ENCODE data around the gene PTGFRN. TPM values are rescaled to one million over a fixed set of nuclear protein-coding genes. Genes with fewer than 3 reads are reported as not detected.

PTGFRN gene
- total RNA-seq, 8 experiments from 2014 or later, result 30.3 to 246 (median 88.4) TPM

DNA sequence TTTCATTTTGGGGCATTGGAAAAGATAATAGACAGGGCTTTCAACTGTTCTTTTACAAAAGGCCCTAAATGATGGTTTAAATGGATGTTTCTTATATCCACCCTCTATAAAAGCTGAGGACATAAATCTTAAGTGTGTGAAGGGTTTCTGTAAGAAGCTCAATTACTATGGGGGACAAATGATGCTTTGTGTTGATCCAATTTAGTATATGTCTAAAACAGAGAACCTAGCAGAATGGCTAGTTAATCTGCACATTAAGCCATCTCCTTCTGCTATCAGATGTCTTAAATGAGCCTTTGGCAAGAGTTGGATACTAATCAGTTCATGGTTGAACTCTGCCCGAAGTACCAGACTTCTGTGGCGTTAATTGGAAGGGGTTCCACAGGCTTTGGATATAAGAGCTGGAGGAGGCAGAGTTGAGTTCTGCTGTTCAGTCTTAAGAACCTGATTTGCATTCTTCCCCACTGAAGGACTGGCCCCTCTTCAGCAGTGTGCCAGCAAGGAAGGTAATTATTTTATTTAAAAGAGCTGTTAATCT is 43.1 kb downstream of the PTGFRN start:
- H3K4me1 ChIP-seq (replicated peaks in 1 of 2), result peaks cover 56 to 59% of the 10 kb centered on the region in 2 donors
- 62 to 100% (median 87%) methylated on average over 1 to 2 of the region's 2 CpGs; no CpG with 5 or more reads in 4 of the 10 experiments for WGBS, 10 experiments
- no peak overlapping the region for H3K27ac ChIP-seq
- no peak overlapping the region for H3K4me3 ChIP-seq
- in situ Hi-C loops (cut with MboI; ENCODE audit: low pct_unique_long_range_greater_than_20kb in 2 of 9, low sequenced_read_pairs in 9 of 9, unreplicated experiment in 9 of 9), result no loop called here
- ATAC-seq (replicated peaks in 6 of 8), result no peak

DNA sequence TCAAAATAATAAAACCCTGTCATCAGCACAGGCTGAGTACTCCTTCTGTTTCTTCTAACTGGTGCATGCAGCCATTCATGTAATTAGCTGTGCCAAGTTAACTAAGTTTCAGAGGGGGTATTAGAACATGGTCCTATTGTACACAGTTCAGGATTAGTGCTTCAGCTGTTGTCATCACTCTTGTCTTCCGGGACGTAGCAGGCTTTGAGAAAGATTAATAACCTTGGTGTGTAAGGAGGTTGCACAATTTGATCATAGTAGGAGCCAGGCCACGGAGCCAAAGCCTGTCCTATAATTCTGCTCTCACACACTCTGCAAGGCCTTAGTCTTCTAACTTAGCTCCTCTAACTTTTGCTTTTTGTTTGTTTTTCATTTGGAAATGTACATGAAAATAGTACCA is 44.7 kb downstream of the PTGFRN start:
- in situ Hi-C loops (cut with MboI; ENCODE audit: low pct_unique_long_range_greater_than_20kb in 2 of 9, low sequenced_read_pairs in 9 of 9, unreplicated experiment in 9 of 9), result no loop called here
- Histone ChIP-seq H3K27ac (no peak overlapping the region), H3K4me1 (replicated peaks in 1 of 2) (peaks cover 45 to 48% of the 10 kb centered on the region in 2 donors), H3K4me3 (no peak overlapping the region)
- WGBS, 10 experiments, result 16 to 100% (median 37%) methylated on average over 1 to 3 of the region's 3 CpGs; no CpG with 5 or more reads in 1 of the 10 experiments
- ATAC-seq (replicated peaks in 6 of 8), result peak in 6 of 8 experiments; percentile 3 to 77 (median 54)

DNA sequence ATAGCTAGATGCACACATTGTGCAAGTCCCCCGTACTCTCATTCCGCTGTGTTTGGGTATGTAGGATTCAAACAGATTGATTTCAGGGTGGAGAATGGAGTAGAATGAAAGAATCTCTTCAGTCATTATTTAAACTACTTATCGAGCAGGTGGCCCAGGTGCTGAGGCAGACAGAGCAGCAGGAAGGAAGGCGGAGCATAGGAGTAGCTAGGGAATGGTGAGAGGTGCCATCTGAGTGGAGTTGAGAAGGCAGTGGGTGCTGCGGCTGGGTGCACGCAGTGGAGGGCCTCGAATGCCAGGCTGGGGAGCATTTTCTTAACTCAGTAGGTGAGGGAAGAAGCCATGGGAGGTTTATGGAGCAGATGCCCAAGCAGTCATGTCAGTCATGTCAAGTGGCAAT is 46.7 kb downstream of the PTGFRN start:
- no peak for ATAC-seq (replicated peaks in 6 of 8)
- in situ Hi-C loops (cut with MboI; ENCODE audit: low pct_unique_long_range_greater_than_20kb in 2 of 9, low sequenced_read_pairs in 9 of 9, unreplicated experiment in 9 of 9), result no loop called here
- H3K27ac ChIP-seq, result no peak overlapping the region
- WGBS, 10 experiments, result 80 to 100% (median 100%) methylated on average over 1 to 7 of the region's 7 CpGs; no CpG with 5 or more reads in 1 of the 10 experiments
- H3K4me3 ChIP-seq, result no peak overlapping the region
- H3K4me1 ChIP-seq (replicated peaks in 1 of 2), result peaks cover 26 to 29% of the 10 kb centered on the region in 2 donors

DNA sequence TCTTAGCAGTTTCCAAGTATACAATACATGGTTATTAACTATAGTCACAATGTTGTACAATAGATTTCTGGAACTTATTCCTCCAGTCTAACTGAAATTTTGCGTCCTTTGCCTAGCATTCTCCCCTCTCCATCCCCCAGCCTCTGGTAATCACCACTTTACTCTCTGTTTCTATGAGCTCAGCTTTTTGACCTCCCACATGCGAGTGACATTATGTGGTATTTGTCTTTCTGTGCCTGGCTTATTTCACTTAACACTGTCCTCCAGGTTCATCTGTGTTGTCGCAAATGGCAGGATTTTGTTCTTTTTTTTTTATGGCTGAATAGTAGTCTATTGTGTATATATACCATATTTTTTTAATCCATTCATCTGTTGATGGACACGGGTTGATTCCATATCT is 47.9 kb downstream of the PTGFRN start:
- ATAC-seq (replicated peaks in 6 of 8), result peak in 1 of 8 experiments; percentile 38
- Histone ChIP-seq H3K4me1 (replicated peaks in 1 of 2) (peaks cover 20 to 21% of the 10 kb centered on the region in 2 donors), H3K4me3 (no peak overlapping the region), H3K27ac (no peak overlapping the region)
- WGBS, 10 experiments, result 40 to 100% (median 94%) methylated on average over 1 to 4 of the region's 4 CpGs; no CpG with 5 or more reads in 2 of the 10 experiments
- in situ Hi-C loops (cut with MboI; ENCODE audit: low pct_unique_long_range_greater_than_20kb in 2 of 9, low sequenced_read_pairs in 9 of 9, unreplicated experiment in 9 of 9), result no loop called here

DNA sequence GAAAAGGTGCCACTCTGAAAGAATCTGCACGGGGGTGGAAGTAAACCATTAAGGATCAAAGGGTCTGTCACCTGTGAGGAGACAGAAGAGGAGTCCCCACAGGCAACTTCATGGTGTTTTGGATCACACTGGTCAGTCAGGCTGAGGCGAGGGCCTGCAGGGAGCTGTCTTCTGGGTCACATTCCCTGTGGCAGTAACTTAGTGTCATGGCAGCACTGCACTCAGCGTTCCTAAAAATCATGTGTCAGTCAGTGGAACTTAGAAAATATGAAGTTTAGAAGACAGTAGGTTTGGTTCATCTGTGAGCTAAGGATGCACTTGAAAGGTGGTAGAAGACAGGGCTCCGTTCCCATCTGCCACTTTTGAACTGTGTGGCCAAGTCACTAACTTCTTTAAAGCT is 48.4 kb downstream of the PTGFRN start:
- in situ Hi-C loops (cut with MboI; ENCODE audit: low pct_unique_long_range_greater_than_20kb in 2 of 9, low sequenced_read_pairs in 9 of 9, unreplicated experiment in 9 of 9), result no loop called here
- Histone ChIP-seq H3K4me3 (no peak overlapping the region), H3K27ac (no peak overlapping the region), H3K4me1 (replicated peaks in 1 of 2) (peaks cover 16% of the 10 kb centered on the region in 2 donors)
- WGBS, 10 experiments, result 81 to 100% (median 92%) methylated on average over 1 to 4 of the region's 4 CpGs; no CpG with 5 or more reads in 2 of the 10 experiments
- no peak for ATAC-seq (replicated peaks in 6 of 8)

GRCh38 chr1:116958977-116959376 is 49.3 kb downstream of the PTGFRN start:
- WGBS, 10 experiments, result 80 to 100% (median 89%) methylated on average over 1 to 2 of the region's 2 CpGs; no CpG with 5 or more reads in 2 of the 10 experiments
- Histone ChIP-seq H3K4me1 (replicated peaks in 1 of 2) (peaks cover 9 to 11% of the 10 kb centered on the region in 2 donors), H3K27ac (no peak overlapping the region), H3K4me3 (no peak overlapping the region)
- peak in 2 of 8 experiments; percentile 54 to 65 for ATAC-seq (replicated peaks in 6 of 8)
- in situ Hi-C loops (cut with MboI; ENCODE audit: low pct_unique_long_range_greater_than_20kb in 2 of 9, low sequenced_read_pairs in 9 of 9, unreplicated experiment in 9 of 9), result no loop called here

DNA sequence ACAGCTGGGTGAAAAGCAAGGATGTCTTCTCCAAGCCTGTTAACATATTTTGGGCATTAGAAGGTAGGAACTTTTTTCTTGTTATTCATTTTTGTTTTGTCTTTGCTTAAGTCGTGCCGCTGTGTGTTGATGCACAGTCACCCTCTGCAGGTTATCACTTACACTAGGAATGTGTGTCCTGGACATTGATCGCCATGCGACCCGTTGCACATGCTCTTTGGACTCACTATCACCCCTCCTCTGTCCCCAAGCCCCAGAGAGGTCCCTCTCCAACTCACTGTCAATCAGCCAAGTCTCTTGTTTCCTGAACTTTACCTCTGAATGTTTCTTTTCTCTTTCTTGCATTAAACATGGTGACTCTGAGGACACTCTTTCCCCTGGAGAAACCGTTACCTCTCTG is 51.9 kb downstream of the PTGFRN start:
- Histone ChIP-seq H3K4me1 (replicated peaks in 1 of 2) (no peaks in the 10 kb centered on the region), H3K4me3 (no peak overlapping the region), H3K27ac (no peak overlapping the region)
- 95 to 100% (median 100%) methylated on average over 2 to 6 of the region's 6 CpGs; no CpG with 5 or more reads in 1 of the 10 experiments for whole genome bisulfite sequencing, 10 experiments
- ATAC-seq (replicated peaks in 6 of 8), result no peak
- in situ Hi-C loops (cut with MboI; ENCODE audit: low pct_unique_long_range_greater_than_20kb in 2 of 9, low sequenced_read_pairs in 9 of 9, unreplicated experiment in 9 of 9), result no loop called here

GRCh38 chr1:116962987-116963639 is 53.4 kb downstream of the PTGFRN start:
- no peaks in the 10 kb centered on the region for H3K4me1 ChIP-seq (replicated peaks in 1 of 2)
- in situ Hi-C loops (cut with MboI; ENCODE audit: low pct_unique_long_range_greater_than_20kb in 2 of 9, low sequenced_read_pairs in 9 of 9, unreplicated experiment in 9 of 9), result no loop called here
- 60 to 95% (median 94%) methylated on average over 1 to 4 of the region's 4 CpGs; no CpG with 5 or more reads in 4 of the 10 experiments for WGBS, 10 experiments
- no peak for ATAC-seq (replicated peaks in 6 of 8)
- no peak overlapping the region for H3K4me3 ChIP-seq
- no peak overlapping the region for H3K27ac ChIP-seq

- WGBS, 10 experiments, result 20 to 98% (median 95%) methylated on average over 1 to 11 of the region's 11 CpGs
- H3K27ac ChIP-seq, result no peak overlapping the region
- in situ Hi-C loops (cut with MboI; ENCODE audit: low pct_unique_long_range_greater_than_20kb in 2 of 9, low sequenced_read_pairs in 9 of 9, unreplicated experiment in 9 of 9), result no loop called here
- no peak overlapping the region for H3K4me3 ChIP-seq
- peaks cover 0 to 4% of the 10 kb centered on the region in 2 donors for H3K4me1 ChIP-seq (replicated peaks in 1 of 2)
- no peak for ATAC-seq (replicated peaks in 6 of 8)
Measured at GRCh38 chr1:116966791-116967190, 57.1 kb downstream of the PTGFRN start.

DNA sequence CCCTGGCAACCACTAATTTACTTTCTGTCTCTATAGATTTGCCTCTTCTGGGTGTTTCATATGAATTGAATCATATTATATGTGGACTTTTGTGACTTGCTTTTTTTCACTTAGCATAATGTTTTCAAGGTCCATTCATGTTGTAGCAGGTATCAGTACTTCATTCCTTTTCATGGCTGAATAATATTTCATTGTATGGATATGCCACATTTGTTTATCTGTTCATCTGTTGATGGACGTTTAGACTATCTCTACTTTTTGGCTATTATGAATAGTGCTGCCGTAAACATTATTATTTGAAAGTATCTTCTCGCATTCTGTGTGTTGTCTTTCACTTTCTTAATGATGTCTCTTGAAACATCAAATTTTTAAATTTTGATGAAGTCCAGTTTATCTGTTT is 59.0 kb downstream of the PTGFRN start:
- peaks cover 4 to 5% of the 10 kb centered on the region in 2 donors for H3K4me1 ChIP-seq (replicated peaks in 1 of 2)
- in situ Hi-C loops (cut with MboI; ENCODE audit: low pct_unique_long_range_greater_than_20kb in 2 of 9, low sequenced_read_pairs in 9 of 9, unreplicated experiment in 9 of 9), result no loop called here
- WGBS, 10 experiments, result 77 to 100% (median 93%) methylated on average over 2 to 3 of the region's 3 CpGs
- no peak overlapping the region for H3K4me3 ChIP-seq
- H3K27ac ChIP-seq, result no peak overlapping the region
- ATAC-seq (replicated peaks in 6 of 8), result no peak

- H3K4me3 ChIP-seq, result no peak overlapping the region
- ATAC-seq (replicated peaks in 6 of 8), result peak in 4 of 8 experiments; percentile 48 to 62 (median 56)
- H3K27ac ChIP-seq, result no peak overlapping the region
- 63 to 100% (median 81%) methylated on average over 1 to 4 of the region's 4 CpGs; no CpG with 5 or more reads in 1 of the 10 experiments for whole genome bisulfite sequencing, 10 experiments
- in situ Hi-C loops (cut with MboI; ENCODE audit: low pct_unique_long_range_greater_than_20kb in 2 of 9, low sequenced_read_pairs in 9 of 9, unreplicated experiment in 9 of 9), result no loop called here
- H3K4me1 ChIP-seq (replicated peaks in 1 of 2), result peaks cover 4 to 5% of the 10 kb centered on the region in 2 donors
Measured at GRCh38 chr1:116971258-116971860, 61.6 kb downstream of the PTGFRN start.

DNA sequence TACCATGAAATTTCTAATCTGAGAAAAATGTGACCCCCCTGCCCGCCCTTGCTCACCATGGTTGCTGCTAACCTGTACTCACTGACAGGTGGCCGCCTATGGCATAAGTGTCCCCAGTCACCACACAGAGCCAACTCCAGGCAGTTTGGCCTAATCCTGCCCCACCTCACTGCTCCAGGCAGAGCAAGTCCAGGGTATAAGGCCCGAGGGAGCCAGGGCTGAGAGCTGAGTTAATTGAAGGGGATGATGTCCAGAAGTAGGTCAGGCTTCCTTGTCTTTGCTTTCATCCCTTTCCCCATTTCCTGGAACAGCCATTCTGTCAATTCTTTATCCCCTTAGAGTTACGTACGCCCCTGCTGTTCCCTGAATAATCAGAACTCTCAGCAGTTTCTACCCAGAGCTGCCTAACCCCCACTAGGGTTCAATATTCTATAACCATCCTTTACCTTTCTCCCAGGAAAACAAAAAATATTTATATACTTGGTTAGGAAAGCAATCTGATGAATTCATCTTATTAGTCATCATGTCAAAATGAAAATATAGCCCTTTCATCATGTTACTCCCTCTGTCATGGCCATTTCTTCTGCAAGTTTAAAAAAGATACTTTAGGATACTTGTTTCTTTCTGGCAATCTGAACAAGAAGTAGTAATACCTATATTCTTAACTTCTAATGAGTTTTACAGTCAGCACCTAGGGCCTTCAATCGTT is 62.4 kb downstream of the PTGFRN start:
- Histone ChIP-seq H3K4me3 (no peak overlapping the region), H3K4me1 (replicated peaks in 1 of 2) (peaks cover 4 to 5% of the 10 kb centered on the region in 2 donors), H3K27ac (no peak overlapping the region)
- in situ Hi-C loops (cut with MboI; ENCODE audit: low pct_unique_long_range_greater_than_20kb in 2 of 9, low sequenced_read_pairs in 9 of 9, unreplicated experiment in 9 of 9), result no loop called here
- WGBS, 10 experiments, result 78 to 100% (median 90%) methylated on average over 2 to 6 of the region's 6 CpGs
- peak in 1 of 8 experiments; percentile 34 for ATAC-seq (replicated peaks in 6 of 8)

- in situ Hi-C loops (cut with MboI; ENCODE audit: low pct_unique_long_range_greater_than_20kb in 2 of 9, low sequenced_read_pairs in 9 of 9, unreplicated experiment in 9 of 9), result no loop called here
- 82 to 96% (median 91%) methylated on average over 1 to 2 of the region's 2 CpGs; no CpG with 5 or more reads in 2 of the 10 experiments for WGBS, 10 experiments
- Histone ChIP-seq H3K4me3 (no peak overlapping the region), H3K27ac (no peak overlapping the region), H3K4me1 (replicated peaks in 1 of 2) (peaks cover 4 to 5% of the 10 kb centered on the region in 2 donors)
- ATAC-seq (replicated peaks in 6 of 8), result no peak
Measured at GRCh38 chr1:116972674-116973030, 62.9 kb downstream of the PTGFRN start.

All from motor neuron (in vitro differentiated cells).